Hair follicular keratinocyte (primary cell): ENCODE measurements around the gene C17orf100. TPM values are rescaled to one million over a fixed set of nuclear protein-coding genes. Genes with fewer than 3 reads are reported as not detected.

Experiments used
- total RNA-seq: library from RNA; depleted of rRNA; stranded (reverse); fragments of >200 nt; gene quantifications from 2 replicates; pipeline ENCODE4 v1.2.3, GENCODE V29; 2015

The C17orf100 gene
- total RNA-seq = 0.23 and 0.38 TPM in 2 replicates

DNA sequence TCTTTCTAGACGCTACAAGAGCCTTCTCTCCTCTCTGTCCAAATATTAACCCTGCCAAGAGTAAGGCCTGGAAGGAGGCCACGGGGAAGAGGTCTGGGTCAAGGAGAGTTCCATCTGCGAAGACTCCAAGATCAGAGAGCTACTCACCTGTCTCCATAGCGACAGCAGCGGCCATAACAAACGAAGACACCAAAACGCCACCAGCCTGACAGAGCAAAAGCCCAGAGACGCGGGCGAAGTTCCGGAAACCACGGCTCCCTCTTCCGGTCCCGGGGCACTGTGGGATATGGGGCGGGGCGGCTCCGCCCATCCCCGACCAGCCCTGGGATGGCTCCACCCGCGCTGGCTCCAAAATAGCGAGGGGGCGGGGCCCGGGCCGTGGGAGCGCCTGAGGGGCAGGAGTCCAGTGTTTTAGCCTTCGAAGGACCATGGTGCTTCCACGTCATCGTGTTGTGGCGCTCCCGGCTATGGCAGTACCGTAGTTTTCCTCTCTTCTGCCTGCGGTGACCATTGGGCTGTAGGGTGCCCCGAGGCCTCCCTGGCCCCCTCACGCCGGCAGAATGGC is at the start of gene C17orf100, which contains the start of gene MED31:
Gene C17orf100, plus strand, starts transcription at position 409 of the 565 bp plus-strand sequence. Its CDS starts 152 bp downstream, at position 561.
Gene MED31, minus strand, starts transcription at position 252 of the 565 bp plus-strand sequence. Its CDS starts 77 bp downstream, at position 175.

DNA sequence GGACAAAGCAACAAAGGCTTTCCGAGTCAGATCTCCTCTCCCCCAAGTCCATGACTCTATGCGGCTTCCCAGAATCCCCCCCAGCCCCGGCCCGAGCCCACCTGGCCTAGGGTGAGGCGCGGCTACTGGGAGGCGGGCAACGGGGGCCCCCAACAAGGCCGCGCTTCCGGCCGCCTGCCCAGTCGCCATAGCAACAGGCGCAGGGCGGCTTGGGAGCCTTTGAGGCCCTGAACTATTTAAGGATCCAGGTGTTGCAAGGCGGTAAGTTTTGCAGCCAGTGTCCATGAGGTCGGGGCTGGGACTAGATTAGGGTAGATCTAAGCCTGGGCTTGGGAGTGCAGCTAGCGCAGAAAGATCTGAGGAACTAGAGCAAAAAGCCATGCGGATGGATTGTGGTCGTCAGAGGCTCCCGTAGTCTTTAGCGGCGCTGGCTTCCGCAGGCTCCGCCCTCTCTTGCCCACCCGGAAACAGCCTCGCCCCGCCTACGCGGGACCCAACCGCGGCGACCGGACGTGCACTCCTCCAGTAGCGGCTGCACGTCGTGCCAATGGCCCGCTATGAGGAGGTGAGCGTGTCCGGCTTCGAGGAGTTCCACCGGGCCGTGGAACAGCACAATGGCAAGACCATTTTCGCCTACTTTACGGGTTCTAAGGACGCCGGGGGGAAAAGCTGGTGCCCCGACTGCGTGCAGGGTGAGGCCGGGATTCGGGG is 10.9 kb upstream of the C17orf100 start, which contains the start of the genes KIAA0753 and TXNDC17:
Gene KIAA0753, minus strand, starts transcription at position 176 of the 711 bp plus-strand sequence. CDS start 5,608 bp downstream, outside the sequence.
Gene TXNDC17, plus strand, starts transcription at position 525 of the 711 bp plus-strand sequence. Its CDS starts 23 bp downstream, at position 548.

Other genes starting within 250 kb of the C17orf100 start
- not detected in 2 replicates for gene AIPL1, start 216.6 kb upstream of the C17orf100 start, total RNA-seq
- gene PIMREG, start 207.3 kb upstream of the C17orf100 start, total RNA-seq = 9.8 and 33.9 TPM in 2 replicates
- 9.1 and 16.4 TPM in 2 replicates for gene PITPNM3, start 95.2 kb upstream of the C17orf100 start, total RNA-seq
- 8.2 and 10.5 TPM in 2 replicates for gene KIAA0753, start 11.1 kb upstream of the C17orf100 start, total RNA-seq
- gene TXNDC17, start 10.7 kb upstream of the C17orf100 start, total RNA-seq = 1,303 and 1,503 TPM in 2 replicates
- gene MED31, start 157 bp upstream of the C17orf100 start, total RNA-seq = 8.4 and 10.1 TPM in 2 replicates
- gene SLC13A5, start 61.6 kb downstream of the C17orf100 start, total RNA-seq = 0.86 and 0.95 TPM in 2 replicates
- gene XAF1, start 104.3 kb downstream of the C17orf100 start, total RNA-seq = 0.84 and 2.0 TPM in 2 replicates
- 3.2 and 9.3 TPM in 2 replicates for gene FBXO39, start 124.5 kb downstream of the C17orf100 start, total RNA-seq
- not detected in 2 replicates for gene TEKT1, start 180.0 kb downstream of the C17orf100 start, total RNA-seq